MM.1S (cell line): Measurements from ENCODE around the gene MYCL.

Experiments used
- DNase-seq: peaks from one replicate; pipeline ENCODE4 v3.0.0-alpha.2; 2015
- H2AFZ ChIP-seq: fragments of 300-600 bp; sonication (generic); 2 replicates; pipeline ENCODE4 v1.6.0; 2016; ENCODE audit warnings: antibody characterized with exemption, low read length
- H3F3A ChIP-seq: fragments of 300-600 bp; sonication (generic); 2 replicates; pipeline ENCODE4 v1.6.1; 2016; ENCODE audit warnings: mild to moderate bottlenecking, antibody characterized with exemption, low read length, moderate library complexity, mixed read lengths; ENCODE audit not compliant: insufficient read depth
- H3K27ac ChIP-seq: fragments of 300-600 bp; sonication (generic); 2 replicates; pipeline ENCODE4 v1.5.1; 2016; ENCODE audit warnings: mild to moderate bottlenecking, low read length
- H3K27me3 ChIP-seq: fragments of 300-600 bp; sonication (generic); replicated peaks from 2 replicates; pipeline ENCODE4 v1.6.0; 2016; ENCODE audit warnings: low read length; ENCODE audit not compliant: insufficient read depth
- H3K36me3 ChIP-seq: fragments of 300-600 bp; sonication (generic); replicated peaks from 2 replicates; pipeline ENCODE4 v1.6.1; 2016; ENCODE audit warnings: mild to moderate bottlenecking, low read length, mixed read lengths; ENCODE audit not compliant: insufficient read depth
- H3K4me1 ChIP-seq: fragments of 300-600 bp; sonication (generic); 2 replicates; pipeline ENCODE4 v1.6.1; 2016; ENCODE audit warnings: low read length, mixed read lengths
- H3K4me2 ChIP-seq: fragments of 300-600 bp; sonication (generic); 2 replicates; pipeline ENCODE4 v1.6.0; 2016; ENCODE audit warnings: low read depth, low read length
- H3K4me3 ChIP-seq: fragments of 300-600 bp; sonication (generic); 2 replicates; pipeline ENCODE4 v1.5.1; 2016; ENCODE audit warnings: low read length, mixed read lengths
- H3K79me2 ChIP-seq: fragments of 300-600 bp; sonication (generic); 2 replicates; pipeline ENCODE4 v1.6.1; 2016; ENCODE audit warnings: mixed run types, low read length, mixed read lengths
- H3K9ac ChIP-seq: fragments of 300-600 bp; sonication (generic); 2 replicates; pipeline ENCODE4 v1.6.1; 2016; ENCODE audit warnings: low read length, mixed read lengths
- H3K9me2 ChIP-seq: fragments of 300-600 bp; sonication (generic); replicated peaks from 2 replicates; pipeline ENCODE4 v1.6.1; 2016; ENCODE audit warnings: mild to moderate bottlenecking, low read length, mixed read lengths; ENCODE audit not compliant: insufficient read depth
- H3K9me3 ChIP-seq: fragments of 300-600 bp; sonication (generic); replicated peaks from 2 replicates; pipeline ENCODE4 v1.6.1; 2016; ENCODE audit warnings: mild to moderate bottlenecking, low read length, mixed read lengths; ENCODE audit not compliant: insufficient read depth
- H4K20me1 ChIP-seq: fragments of 300-600 bp; sonication (generic); 2 replicates; pipeline ENCODE4 v1.6.1; 2016; ENCODE audit warnings: mild to moderate bottlenecking, low read length, moderate library complexity, mixed read lengths; ENCODE audit not compliant: insufficient read depth
- EZH2 ChIP-seq: fragments of 300-600 bp; sonication (generic); optimal IDR thresholded peaks from 2 replicates; pipeline ENCODE3; 2017; ENCODE audit warnings: low read depth, mild to moderate bottlenecking, antibody characterized with exemption, low read length, mixed read lengths
- EZH2phosphoT487 ChIP-seq: fragments of 300-600 bp; sonication (generic); IDR thresholded peaks from 2 replicates; pipeline ENCODE4 v1.6.1; 2018; ENCODE audit warnings: antibody characterized with exemption, low read length
- TF ChIP-seq, protein P1 (sequence below): fragments of 300-600 bp; sonication (generic); IDR thresholded peaks from 2 replicates; pipeline ENCODE4 v1.5.1; 2016; ENCODE audit warnings: antibody characterized with exemption, low read length, mixed read lengths

The MYCL gene

DNA sequence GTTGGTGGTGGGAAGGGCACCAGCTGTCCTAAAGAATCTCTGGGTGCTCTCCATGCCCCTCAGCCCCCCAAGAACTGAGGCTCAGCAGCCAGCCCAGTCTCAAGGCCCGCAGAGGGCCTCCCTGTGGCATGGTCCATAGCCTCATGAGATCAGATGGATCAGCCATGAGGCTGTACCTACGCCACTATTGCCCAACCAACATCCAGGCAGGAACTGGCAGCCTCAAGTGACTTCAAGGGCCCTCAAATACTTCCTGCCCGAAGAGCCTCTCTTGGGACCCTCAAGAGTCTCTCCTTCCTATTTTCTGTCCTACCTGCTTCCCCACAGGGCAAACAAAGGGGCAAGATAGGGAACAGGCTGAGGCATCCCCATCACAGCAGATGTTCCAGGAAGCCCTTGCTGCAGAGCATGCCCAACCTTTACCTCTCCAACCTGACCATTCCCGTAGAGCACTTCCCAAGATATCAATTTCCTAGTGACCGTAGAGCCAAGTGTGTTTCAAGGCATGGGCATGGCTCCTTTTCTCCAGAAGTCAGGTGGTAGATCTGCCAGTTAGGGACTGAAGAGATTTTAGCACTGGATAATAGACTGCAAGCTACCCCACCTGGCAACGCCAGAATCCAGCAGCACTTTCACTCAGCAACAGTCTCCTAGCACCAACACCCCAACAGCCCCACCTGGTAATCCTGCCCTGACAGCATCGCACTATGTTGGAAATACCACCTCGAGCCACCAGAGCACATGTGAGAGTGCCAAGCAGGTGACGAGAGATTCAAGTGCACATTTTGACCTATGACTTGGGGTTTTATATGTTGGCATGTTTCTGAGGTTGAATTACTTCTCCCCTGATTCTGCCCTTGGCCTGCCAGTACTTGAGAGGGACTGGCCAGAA is 39.5 kb upstream of the MYCL start:
- H3K79me2 ChIP-seq: no peaks in the 10 kb centered on the region
- H4K20me1 ChIP-seq: no peaks in the 10 kb centered on the region
- H3K27ac ChIP-seq: no peak overlapping the region
- H3K9ac ChIP-seq: no peak overlapping the region
- DNase-seq: no peak
- H3K9me3 ChIP-seq: no peaks in the 10 kb centered on the region
- peaks cover 4% of the 10 kb centered on the region for H3K4me1 ChIP-seq
- no peaks in the 10 kb centered on the region for H3K36me3 ChIP-seq
- TF ChIP-seq, protein P1, sequence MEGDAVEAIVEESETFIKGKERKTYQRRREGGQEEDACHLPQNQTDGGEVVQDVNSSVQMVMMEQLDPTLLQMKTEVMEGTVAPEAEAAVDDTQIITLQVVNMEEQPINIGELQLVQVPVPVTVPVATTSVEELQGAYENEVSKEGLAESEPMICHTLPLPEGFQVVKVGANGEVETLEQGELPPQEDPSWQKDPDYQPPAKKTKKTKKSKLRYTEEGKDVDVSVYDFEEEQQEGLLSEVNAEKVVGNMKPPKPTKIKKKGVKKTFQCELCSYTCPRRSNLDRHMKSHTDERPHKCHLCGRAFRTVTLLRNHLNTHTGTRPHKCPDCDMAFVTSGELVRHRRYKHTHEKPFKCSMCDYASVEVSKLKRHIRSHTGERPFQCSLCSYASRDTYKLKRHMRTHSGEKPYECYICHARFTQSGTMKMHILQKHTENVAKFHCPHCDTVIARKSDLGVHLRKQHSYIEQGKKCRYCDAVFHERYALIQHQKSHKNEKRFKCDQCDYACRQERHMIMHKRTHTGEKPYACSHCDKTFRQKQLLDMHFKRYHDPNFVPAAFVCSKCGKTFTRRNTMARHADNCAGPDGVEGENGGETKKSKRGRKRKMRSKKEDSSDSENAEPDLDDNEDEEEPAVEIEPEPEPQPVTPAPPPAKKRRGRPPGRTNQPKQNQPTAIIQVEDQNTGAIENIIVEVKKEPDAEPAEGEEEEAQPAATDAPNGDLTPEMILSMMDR: no peak
- no peaks in the 10 kb centered on the region for H3K27me3 ChIP-seq
- no peak overlapping the region for H2AFZ ChIP-seq
- H3K4me3 ChIP-seq: no peak overlapping the region
- H3F3A ChIP-seq: no peaks in the 10 kb centered on the region
- H3K4me2 ChIP-seq: no peak overlapping the region
- no peaks in the 10 kb centered on the region for H3K9me2 ChIP-seq

DNA sequence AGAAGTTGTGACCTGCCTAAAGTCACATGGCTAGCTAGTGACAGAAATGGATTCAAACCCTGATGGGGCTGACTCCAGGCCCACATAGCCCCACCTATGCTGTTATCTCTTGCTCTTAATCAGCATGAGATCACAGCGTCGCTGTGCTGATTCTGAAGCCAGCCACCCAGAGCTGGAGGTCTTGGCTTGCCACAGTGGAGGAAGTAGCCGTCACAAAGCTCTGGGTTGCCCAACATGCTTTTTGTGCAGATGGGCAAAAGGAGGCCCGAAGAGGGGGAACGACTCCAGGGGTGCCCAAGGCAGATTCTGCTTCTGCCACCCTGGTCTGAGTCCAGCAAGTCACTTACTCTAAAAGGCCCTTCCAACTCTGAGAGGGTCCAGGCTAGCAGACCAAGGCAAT is 38.5 kb upstream of the MYCL start:
- Histone ChIP-seq H3K27me3 (no peaks in the 10 kb centered on the region), H4K20me1 (no peaks in the 10 kb centered on the region), H3K4me3 (no peak overlapping the region), H3K79me2 (no peaks in the 10 kb centered on the region), H2AFZ (no peak overlapping the region), H3K4me2 (no peak overlapping the region), H3K9me2 (no peaks in the 10 kb centered on the region), H3F3A (no peaks in the 10 kb centered on the region), H3K9ac (no peak overlapping the region), H3K27ac (no peak overlapping the region), H3K9me3 (no peaks in the 10 kb centered on the region), H3K36me3 (no peaks in the 10 kb centered on the region), H3K4me1 (no peaks in the 10 kb centered on the region)
- TF ChIP-seq EZH2 (no peak), EZH2phosphoT487 (no peak)
- TF ChIP-seq, protein P1: no peak
- DNase-seq: no peak

DNA sequence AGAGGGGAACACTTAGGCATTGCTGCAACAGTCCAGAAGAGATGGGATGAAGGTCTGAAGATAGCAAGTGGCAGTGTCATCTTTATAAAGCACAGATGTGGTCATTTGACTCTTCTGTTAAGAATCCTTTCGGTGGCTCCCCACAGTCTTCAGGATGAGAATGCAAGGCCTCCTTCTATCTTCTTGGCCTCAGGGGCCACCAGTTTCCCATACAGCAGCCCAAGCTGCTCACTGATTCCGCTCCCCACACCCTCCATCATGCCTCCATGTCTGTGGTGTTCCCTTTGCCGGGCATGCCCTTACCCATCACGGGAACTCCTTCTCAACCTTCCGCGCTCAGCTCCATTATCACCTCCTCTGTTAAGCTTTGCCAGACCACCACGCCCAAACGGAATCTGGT is 37.1 kb upstream of the MYCL start:
- H3K9ac ChIP-seq: no peak overlapping the region

More for the DNA sequence above, 37.1 kb upstream of the MYCL start:
- Histone ChIP-seq H3F3A (no peaks in the 10 kb centered on the region), H3K27ac (no peak overlapping the region), H3K9me3 (no peaks in the 10 kb centered on the region), H3K4me1 (no peaks in the 10 kb centered on the region), H3K4me3 (no peak overlapping the region), H3K79me2 (no peaks in the 10 kb centered on the region), H2AFZ (no peak overlapping the region), H3K4me2 (no peak overlapping the region), H4K20me1 (no peaks in the 10 kb centered on the region), H3K9me2 (no peaks in the 10 kb centered on the region), H3K36me3 (no peaks in the 10 kb centered on the region), H3K27me3 (no peaks in the 10 kb centered on the region)
- TF ChIP-seq, protein P1: no peak
- TF ChIP-seq EZH2phosphoT487 (no peak), EZH2 (no peak)
- DNase-seq: no peak
